Left kidney (tissue), 8 donors: ENCODE data around the gene TRIM32. TPM values are rescaled to one million over a fixed set of nuclear protein-coding genes. Genes with fewer than 3 reads are reported as not detected.
A peak's percentile ranks its signal among the peaks of the same experiment; 100 is the strongest.

ENCODE experiments used
- DNase-seq: peaks from one replicate; pipeline ENCODE4 v3.0.0-alpha.2; 2013
- long read RNA-seq, 8 donors: transcript quantifications; one replicate each; lab custom pipeline, GENCODE V29; 2026
- polyA plus RNA-seq: library from polyadenylated mRNA; unstranded; fragments of 120-200 nt; gene quantifications from one replicate; pipeline ENCODE4 v1.2.1, GENCODE V29; 2013; ENCODE audit not compliant: insufficient read length

The TRIM32 gene, protein sequence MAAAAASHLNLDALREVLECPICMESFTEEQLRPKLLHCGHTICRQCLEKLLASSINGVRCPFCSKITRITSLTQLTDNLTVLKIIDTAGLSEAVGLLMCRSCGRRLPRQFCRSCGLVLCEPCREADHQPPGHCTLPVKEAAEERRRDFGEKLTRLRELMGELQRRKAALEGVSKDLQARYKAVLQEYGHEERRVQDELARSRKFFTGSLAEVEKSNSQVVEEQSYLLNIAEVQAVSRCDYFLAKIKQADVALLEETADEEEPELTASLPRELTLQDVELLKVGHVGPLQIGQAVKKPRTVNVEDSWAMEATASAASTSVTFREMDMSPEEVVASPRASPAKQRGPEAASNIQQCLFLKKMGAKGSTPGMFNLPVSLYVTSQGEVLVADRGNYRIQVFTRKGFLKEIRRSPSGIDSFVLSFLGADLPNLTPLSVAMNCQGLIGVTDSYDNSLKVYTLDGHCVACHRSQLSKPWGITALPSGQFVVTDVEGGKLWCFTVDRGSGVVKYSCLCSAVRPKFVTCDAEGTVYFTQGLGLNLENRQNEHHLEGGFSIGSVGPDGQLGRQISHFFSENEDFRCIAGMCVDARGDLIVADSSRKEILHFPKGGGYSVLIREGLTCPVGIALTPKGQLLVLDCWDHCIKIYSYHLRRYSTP
- polyA plus RNA-seq, result 24.7 TPM
- long read RNA-seq, donor 1, transcript TRIM32-203 (2 exons, 3,717 nt), result major isoform, 6 of 11 reads
- long read RNA-seq, donor 1, transcript TRIM32-201 (2 exons, 3,688 nt), result minor isoform, 5 of 11 reads
- long read RNA-seq, donor 1, partial matches to known transcripts, result 0 of 11 reads
- long read RNA-seq, donor 1, other reads (novel, unspliced or antisense), result 0 of 11 reads
- long read RNA-seq, donor 2, partial matches to known transcripts, result 0 of 7 reads
- long read RNA-seq, donor 2, other reads (novel, unspliced or antisense), result 0 of 7 reads
- long read RNA-seq, donor 3, partial matches to known transcripts, result 0 of 2 reads
- long read RNA-seq, donor 3, other reads (novel, unspliced or antisense), result 0 of 2 reads
- long read RNA-seq, donor 4, result 0 reads
- long read RNA-seq, donor 5, transcript TRIM32-201 (2 exons, 3,688 nt), result major isoform, 9 of 13 reads
- long read RNA-seq, donor 5, partial matches to known transcripts, result 0 of 13 reads
- long read RNA-seq, donor 5, other reads (novel, unspliced or antisense), result 0 of 13 reads
- long read RNA-seq, donor 6, transcript TRIM32-201 (2 exons, 3,688 nt), result major isoform, 7 of 9 reads
- long read RNA-seq, donor 6, partial matches to known transcripts, result 0 of 9 reads
- long read RNA-seq, donor 6, other reads (novel, unspliced or antisense), result 0 of 9 reads
- long read RNA-seq, donor 7, transcript TRIM32-203 (2 exons, 3,717 nt), result minor isoform, 5 of 51 reads
- long read RNA-seq, donor 7, transcript TRIM32-201 (2 exons, 3,688 nt), result major isoform, 7 of 51 reads
- long read RNA-seq, donor 7, partial matches to known transcripts, result 38 of 51 reads
- long read RNA-seq, donor 7, other reads (novel, unspliced or antisense), result 0 of 51 reads
- long read RNA-seq, donor 8, partial matches to known transcripts, result 0 of 3 reads
- long read RNA-seq, donor 8, other reads (novel, unspliced or antisense), result 0 of 3 reads

DNA sequence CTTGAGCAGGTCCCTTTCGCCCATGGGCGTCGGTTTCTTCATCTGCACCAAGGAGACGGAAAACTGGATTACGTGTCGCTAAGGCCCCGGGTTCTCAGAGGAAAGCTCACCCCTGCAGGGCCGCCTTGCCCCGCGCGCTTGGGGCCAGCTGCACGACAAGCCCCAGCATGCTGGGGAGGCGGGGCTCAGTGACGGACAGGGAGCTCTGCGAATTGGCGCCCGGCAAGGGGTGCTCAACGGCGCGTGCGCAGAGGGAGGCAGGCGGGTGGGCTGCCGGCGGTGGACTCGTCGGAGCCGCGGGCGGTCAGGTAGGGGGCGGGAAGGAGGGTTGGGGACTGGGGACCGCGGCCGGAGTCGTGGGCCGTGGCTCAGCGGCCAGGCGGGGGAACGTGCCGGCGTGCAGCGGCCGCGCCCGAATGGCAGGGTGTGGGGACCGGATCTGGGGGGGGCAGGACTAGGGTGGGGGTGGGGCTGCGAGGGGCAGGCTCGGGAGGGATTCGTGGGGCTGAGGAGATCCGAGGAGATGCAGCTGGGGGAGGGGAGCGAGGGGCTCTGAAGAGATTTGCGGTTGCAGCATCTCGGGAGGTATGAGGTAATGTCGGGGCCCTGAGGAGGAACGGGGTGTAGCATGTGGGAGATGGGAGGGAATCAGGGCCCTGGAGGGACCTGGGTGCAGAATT lies at the start of gene TRIM32:
TRIM32 (plus strand) TSS at position 232 of the 680 bp plus-strand sequence. CDS start 10,438 bp downstream, outside the sequence.
- peak; percentile 92 for DNase-seq

DNA sequence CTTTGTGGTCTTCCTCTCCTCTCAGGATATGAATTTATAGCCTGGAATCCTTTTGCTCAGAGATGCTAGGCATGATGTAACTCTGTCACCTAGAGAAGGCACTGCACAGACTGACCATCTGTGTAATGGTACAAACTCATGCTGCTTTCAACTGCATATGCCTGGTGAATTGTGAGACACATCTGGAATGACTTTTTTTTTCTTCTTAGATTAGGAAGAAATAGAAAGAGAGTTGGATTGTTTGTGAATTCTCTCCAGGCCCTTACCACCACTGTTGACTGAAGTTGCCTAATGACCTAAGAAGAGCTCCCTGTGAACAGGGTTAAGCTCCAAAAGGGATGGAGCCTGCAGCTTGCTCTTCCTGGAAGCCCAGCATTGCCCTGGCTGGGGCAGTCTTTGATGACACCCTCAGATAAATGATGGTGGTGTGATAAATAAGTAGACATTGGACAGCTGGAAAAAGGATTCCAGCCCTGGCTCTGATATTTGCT lies 47.8 kb upstream of the TRIM32 start:
- DNase-seq, result no peak

DNA sequence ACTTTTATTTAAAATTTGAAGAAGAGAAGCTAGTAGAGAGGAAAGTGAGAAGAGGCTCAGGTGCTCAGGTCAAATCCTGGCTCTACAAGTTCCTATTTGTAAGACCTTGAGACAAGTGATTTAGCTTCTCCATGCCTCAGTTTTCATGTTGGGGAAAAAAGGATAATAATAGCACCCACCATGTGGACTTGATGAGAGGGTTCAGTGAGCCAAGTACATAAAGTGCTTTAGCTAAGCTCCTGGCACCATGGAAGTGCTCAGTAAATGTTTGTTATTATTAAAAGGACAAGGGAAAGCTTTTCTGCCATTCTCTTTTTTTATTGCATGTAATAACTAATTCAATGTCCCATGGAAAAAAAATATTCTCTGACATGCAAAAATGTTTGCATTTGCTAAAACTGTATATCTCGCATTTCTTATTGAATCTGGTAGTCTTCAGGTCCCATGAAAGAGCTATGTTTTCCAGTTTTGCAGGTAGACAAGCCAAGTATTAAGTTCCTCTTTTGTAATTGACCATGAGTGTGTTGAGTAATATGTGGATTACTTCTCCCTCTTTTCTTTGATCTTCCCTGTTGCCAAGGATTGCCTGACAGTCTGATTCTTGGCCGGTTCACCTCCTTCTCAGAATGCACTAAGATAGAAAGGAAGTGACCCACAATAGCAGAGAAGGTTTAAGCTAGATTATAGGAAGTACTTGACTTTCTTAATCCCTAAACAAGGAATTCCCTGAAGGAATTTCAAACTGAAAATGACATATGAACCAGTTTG lies 45.6 kb upstream of the TRIM32 start:
- no peak for DNase-seq

DNA sequence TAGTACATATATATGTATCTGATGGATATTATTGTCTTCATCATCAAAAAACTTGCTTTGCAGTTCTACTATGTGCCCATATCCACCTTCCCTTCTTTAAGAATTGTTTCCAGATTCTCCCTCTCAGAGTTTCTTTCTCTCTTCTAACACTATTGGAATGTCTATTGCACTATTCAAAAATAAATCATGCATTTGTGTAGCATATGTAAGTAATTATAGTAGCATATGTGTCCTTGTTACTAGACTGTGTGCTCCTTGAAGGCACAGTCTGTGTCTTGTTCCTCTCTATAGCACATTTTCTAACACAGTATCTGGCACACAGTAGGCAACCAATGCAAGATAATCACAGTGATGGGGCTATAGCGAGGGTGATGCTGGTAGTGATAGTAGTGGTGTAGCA lies 43.4 kb upstream of the TRIM32 start:
- no peak for DNase-seq

DNA sequence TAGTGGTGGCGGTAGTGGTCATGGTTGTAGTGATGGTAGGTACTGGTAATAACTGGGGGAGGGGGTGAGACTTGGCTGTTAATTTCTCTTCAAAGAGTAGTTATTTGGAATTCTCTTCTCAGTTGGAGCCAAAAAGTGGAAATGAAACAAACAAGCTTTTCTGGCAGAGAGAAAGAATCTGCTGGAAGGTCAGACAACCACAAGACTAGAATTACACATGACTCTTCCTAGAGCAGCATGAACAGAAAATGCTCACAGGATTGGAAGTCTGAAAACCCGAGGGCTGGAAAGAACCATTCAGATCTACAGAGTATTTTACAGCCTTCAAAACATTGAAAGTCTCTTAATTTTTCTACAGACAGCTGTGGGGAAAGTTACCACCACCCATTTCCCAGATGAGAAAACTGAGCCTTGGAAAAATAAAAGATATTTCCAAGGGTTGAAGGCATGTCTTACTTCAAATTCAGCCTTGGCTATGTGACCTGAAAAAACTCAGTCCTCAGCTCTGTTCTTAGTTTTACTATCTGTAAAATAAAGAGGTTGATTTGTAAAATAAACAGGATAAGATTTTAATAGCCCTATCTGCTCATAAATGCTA lies 42.9 kb upstream of the TRIM32 start:
- DNase-seq, result no peak

DNA sequence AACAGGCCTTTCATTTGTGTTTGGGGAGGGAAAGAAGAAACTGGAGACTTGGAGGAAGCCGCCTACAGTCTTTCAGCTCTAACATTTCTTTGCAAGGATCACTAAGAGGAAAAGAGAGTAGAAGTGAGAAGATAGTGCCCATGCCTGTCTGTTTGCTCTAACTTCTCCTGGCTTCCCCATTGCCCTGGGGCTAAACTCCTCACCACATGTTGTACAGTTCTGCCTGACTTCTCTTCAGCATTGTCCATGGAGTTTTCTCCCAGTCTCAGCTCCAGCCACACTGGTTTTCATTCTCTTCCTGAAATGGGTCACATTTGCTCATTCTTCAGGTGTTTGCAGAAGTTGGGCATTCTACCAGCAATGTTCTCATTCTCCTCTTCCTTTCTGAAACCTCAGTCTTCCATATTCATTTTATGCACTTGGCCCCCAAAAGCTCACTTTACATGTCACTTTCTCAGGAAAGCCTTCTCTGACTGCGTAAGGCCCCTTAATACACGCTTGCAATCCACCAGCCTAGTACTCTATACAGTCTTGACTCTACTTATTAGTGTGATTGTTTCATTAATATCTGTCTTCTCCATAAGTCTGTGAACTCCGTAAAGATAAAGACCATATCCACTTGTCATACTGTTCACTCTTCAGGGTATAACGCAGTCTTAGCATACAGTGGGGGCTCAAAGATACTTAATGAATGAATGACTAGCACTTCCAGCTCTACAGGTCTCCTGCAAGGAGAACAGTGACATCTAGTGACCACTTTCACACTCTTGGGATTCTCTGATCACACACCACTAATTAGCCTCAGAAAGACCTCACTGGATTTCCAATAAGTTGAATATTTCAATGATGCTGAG lies 40.2 kb upstream of the TRIM32 start:
- DNase-seq, result peak; percentile 25

DNA sequence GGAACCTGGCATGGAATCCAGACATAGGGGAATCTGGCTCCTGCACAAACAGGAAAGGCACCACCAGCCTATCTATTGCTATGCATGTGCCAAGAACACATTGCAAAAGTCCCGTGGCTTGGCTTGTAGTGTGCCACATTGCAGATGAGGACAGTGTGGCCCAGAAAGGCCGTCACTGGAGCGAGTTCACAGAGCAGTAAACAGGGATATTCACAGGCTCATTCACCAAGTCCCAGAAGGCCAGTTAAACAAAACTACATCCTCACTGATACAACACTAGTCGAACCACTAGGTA lies 39.6 kb upstream of the TRIM32 start:
- no peak for DNase-seq

DNA sequence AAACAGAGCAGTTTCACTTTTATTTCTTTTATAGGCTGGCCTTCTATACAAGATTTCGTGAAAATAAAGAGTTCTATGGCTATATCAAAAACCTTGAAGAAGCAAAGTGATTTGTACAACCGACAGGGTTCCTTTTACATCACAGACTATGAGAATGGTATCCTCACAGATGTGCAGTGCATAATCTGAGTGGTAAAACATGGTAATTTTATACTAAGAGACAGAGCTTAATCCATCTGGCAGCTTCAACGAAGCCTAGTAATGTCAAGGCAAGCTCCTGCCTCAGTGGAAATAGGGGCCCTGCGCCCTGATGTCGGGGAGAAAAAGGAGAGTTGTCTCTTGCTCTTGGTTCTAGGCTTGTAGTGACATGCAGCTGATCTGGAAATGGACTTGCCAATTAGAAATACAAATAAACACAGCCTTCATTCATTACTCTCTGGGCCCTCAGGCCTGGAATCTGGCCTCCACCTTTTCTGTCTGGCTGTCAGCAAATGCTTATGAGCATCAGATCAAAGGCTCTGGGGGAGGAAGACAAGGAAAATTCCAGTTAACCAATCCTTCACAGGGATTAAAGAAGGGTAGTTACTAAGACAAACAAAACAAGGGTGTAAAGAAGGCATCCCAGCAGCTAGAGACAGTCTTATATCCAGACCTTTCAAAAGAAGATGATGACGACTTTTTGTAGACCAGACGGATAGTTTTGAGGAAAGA lies 33.6 kb upstream of the TRIM32 start:
- DNase-seq, result no peak

DNA sequence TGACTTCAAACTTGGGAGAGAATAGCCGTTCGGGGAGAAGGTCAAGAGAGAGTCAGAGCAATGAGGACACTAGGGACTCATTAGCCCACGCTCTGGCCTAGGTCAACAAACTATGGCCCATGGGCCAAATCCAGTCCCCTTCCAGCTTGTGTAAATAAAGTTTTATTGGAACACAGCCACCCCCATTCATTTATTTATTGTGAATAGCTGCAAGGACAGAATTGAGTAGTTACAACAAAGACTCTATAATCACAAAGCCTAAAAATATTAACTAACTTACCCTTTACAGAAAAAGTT lies 33.1 kb upstream of the TRIM32 start:
- no peak for DNase-seq

DNA sequence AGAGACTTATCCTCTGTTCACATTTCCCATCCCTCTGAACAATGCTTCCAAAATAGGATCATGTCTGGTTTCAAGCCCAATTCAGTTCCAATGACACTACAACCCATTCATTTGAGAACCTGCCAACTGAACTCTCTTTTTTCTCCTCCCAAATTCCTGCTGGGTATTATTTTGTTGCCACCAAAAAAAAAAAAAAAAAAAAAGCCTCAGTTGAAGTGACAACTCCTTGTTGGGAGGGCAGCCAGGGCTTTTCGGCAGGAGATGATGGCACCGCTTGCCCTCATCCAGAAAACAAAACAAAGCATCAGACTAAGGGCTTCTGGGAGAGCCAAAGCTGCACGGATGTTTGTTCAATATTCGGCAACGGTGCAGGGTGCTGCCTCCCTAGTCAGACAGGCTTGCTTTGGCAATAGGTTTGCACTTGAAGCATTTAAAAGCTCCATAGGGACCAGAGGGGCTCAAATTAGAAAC lies 30.6 kb upstream of the TRIM32 start:
- DNase-seq, result no peak

DNA sequence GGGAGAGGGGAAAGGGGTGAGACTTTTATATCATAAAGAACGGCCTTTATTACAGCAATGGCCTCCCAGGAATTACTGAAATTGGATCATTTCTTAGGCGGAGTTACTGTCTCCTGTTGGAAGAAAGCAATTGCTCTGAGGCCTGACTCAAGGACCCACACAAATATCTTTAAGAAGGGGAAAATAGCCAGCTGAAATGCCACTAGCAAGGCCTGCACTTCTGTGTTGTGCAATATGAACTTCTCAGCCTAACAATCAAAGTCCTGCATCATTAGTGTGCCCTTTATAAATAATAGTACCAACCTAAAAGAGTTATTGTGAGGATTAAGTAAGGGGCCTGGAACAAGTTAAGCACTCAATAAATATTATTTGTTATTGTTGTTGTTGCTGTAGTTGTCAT lies 30.1 kb upstream of the TRIM32 start:
- DNase-seq, result no peak

DNA sequence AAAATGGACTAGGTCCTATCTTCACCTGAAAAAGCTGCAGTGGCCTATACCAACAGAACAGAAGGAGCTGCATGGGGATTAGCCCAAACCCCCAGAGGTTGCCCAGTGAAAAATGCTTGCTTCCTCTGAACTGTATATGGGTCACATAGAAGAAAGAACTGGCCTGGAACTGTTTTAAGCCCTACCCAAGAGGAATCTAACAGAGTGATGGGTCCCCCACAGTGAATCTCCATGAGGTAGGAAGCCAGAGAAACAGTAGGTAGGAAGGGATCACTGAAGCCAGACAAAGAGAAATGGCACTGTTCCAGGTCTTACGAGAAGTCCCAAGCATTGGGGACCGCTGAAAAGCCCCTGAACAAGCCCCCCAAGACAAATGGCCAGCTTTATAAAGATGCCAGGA lies 28.8 kb upstream of the TRIM32 start:
- DNase-seq, result no peak

DNA sequence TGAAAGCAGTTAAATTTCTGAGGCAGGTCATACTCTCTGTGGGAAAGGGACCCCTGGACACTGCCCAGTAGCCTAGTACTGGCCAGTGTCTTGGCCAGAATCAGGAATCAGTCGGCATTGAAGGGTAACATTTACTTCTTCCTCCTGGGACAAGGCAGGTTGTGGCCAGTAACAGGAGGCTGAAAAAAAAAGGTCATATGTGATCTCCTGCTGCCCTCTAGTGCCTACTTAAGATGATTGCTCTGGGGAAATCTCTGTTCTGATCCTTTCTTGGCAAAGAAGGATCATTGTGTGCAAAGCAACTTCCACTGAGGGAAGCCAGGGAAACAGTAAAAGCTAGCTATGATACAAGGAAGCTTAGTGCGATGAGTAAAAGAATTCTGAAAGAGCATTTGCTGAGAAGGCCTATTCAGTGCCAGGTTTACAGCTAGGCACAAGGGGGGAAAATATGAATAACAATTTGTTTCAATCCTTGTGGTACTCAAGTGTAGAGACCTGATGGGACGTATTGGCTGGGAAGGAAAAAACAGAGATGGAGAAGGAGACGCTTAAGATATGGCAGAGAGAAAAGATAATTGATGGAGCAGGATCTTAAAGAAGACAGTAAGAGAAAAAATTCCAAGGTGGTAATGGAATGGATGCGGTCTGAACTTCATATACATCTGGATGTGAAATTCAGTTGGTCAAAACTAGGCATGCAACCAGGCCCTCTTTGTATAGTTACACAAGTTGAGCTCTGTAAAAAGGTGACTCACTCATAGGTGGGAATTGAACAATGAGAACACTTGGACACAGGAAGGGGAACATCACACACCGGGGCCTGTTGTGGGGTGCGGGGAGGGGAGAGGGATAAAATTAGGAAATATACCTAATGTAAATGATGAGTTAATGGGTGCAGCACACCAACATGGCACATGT lies 25.8 kb upstream of the TRIM32 start:
- peak; percentile 62 for DNase-seq

DNA sequence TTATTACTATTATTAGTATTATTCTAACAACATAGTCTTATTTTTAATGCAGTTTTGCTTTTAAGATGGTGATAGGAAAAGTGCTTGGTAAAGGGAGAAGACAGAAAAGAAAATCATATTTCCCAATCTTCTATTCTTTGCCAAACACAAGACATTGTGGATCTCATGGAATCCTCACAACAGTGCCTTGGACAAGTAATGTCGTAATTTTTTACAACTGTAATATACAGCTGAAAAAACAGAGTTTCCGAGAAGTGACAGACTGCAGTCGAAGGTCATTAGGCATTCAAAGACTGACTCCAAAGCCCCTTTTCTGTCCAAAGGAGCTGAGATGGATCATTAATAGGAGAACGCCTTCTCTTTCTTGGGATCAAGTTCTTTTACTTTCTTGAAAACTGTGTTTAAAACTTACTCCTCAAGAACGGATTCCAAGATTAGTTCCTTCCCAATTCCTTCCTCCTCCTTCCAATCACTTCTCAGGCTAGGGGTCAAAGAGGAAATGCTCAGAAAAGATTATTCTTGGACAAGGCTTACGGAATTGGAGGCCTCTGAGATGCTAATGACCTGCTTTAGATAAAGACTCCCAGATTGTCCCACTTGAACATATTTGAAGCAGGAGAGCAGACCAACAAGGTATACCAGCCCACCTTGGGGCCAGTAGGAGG lies 24.3 kb upstream of the TRIM32 start:
- DNase-seq, result peak; percentile 34

DNA sequence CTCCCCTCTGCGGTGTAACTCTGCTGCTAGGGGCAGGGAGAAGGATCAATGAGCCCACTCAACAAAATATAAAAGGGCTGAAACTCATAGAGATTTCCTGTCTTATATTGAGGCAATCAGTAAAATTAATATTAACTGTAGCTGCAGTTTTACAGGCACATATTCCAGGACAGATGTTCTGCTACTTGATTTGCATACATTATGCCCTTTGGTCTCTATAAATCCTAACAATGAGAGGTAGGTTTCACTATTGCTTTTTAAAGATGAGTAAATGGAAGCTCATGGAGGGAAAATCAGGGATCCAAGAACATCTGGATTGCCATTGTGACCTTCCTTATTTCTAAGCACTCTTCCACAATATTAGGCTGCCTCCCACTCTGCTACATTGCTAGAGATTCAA lies 23.5 kb upstream of the TRIM32 start:
- no peak for DNase-seq

DNA sequence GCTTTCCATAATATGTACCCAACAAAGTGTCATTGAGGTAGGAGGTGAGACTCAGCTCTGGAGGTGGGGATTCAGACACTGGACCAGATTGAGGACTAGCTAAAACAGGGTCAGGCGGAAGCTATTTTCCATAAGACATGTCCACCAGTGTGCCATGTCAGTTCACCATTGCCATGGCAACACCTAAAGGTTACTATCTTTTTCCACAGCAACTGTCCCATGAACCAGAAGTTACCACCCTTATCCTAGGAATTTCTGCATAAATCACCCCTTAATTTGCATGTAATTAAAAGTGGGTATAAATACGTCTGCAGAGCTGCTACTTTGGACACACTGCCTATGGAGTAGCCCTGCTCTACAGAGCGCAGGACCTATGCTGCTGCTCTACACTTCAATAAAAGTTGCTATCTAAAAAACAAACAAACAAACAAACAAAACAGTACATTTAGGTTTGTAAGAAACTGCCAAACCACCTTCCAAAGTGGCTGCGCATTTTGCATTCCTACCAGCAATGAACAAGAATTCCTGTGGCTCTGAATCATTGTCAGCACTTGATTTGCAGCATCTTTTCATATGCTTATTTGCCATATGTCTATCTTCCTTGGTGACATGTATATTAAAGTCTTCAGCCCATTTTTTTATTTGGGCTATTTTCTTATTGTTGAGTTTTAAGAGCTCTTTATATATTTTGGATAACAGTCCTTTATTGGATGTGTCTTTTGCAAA lies 18.0 kb upstream of the TRIM32 start:
- DNase-seq, result no peak
